GM19099 (cell line): ENCODE results near the gene STXBP4.

Experiments used
- POLR2A ChIP-seq: IDR thresholded peaks from 3 replicates; pipeline ENCODE4 v1.6.1; 2011; ENCODE audit warnings: low read depth; ENCODE audit not compliant: insufficient read length; ENCODE audit errors: extremely low read depth

Gene STXBP4

GRCh38 chr17:54990118-54990517, 21.6 kb downstream of the STXBP4 start:
- no peak for TF ChIP-seq POLR2A

DNA sequence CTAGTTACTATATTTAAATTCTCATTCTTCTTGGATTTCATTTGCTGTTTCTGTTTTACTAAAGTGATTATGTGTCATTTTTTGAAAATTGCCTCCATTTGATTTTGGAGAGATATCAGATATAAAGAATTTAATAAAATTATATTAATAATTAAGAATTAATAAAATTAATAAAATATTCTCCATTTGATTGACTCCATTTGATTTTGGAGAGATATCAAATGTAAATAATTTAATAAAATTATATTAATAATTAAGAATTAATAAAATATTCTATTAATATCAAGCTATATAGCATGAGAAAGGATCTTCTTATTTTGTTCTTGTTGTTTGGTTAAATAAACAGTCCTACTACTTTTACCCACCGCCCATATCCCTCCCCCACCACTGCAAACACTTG, 23.0 kb downstream of the STXBP4 start:
- no peak for TF ChIP-seq POLR2A

GRCh38 chr17:54992797-54993639, 24.5 kb downstream of the STXBP4 start:
- TF ChIP-seq POLR2A: no peak

DNA sequence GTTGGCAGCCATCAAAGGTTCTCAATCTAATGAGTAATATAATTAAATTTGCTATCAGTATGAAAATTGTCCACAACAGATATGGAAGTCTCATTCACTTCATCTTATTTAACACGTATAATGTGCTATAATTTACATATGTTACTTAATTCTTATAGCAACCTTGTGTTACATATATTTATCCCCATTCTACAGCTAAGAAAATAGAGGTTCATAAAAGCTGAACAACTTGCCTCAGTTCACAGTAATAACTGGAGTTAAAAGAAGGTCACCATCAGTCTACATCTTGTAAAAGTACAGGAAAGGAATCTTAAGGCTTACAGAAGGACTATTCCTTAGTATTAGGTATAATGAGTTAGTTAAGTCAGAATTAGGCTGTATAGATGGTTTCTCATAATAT, 27.9 kb downstream of the STXBP4 start:
- no peak for TF ChIP-seq POLR2A

GRCh38 chr17:55002458-55002857, 33.9 kb downstream of the STXBP4 start:
- no peak for TF ChIP-seq POLR2A

DNA sequence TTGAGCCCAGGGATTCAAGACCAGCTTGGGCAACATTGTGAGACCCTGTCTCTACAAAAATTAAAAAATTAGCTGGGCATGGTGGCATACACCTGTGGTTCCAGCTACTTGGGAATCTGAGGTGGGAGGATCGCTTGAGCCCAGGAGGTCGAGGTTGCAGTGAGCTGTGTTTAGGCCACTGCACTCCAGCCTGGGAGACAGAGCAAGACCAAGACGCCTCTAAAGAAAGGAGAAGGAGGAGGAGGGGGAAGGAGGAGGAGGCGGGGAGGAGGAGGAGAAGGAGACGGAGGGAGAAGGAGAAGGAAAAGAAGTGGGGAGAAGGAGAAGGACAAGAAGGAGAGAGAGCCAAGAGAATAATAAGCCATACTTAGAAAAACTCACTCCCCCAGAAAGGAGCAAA, 35.9 kb downstream of the STXBP4 start:
- no peak for TF ChIP-seq POLR2A

GRCh38 chr17:55005520-55005919, 37.0 kb downstream of the STXBP4 start:
- no peak for TF ChIP-seq POLR2A

DNA sequence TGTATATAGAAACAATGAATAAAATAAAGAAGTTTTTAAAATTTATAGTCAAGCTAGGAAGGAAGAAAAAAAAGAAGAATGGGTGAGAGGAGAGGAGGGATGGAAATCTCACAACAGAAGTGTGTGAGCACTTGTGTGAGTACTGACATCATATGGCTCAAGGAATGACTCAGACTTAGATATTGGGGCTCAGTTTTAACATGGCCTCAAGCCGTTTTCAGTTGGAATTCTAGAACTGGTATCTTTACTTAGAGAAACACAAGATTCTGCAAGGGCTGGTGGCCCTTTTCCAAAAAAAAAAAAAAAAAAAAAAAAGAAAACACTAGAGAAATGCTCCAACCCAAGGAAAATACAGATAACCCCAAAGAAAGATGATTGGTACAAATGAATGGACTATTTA, 55.1 kb downstream of the STXBP4 start:
- no peak for TF ChIP-seq POLR2A

- no peak for TF ChIP-seq POLR2A
These were observed 69.3 kb downstream of the STXBP4 start for GRCh38 chr17:55037828-55038227.

GRCh38 chr17:55038291-55038690, 69.7 kb downstream of the STXBP4 start:
- no peak for TF ChIP-seq POLR2A

- TF ChIP-seq POLR2A: no peak
These were observed 72.0 kb downstream of the STXBP4 start for GRCh38 chr17:55040611-55041010.

GRCh38 chr17:55053855-55054254, 85.3 kb downstream of the STXBP4 start:
- no peak for TF ChIP-seq POLR2A

DNA sequence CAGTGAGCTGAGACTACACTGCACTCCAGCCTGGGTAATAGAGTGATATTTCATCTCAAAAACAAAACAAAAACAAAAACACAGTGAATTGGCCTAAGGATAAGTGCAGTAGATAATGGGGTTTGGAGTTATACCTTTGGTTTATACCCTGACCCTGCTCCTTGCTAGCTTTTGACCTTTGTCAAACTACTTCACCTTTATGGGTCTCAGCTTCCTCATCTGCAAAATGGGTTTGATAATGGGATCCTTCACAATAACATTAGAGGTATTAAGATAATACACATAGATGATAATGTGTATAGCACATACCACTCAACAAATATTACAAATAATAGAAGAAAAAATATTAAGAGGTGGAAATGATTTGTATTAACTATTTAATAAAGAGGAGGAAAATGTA, 85.9 kb downstream of the STXBP4 start:
- TF ChIP-seq POLR2A: no peak

- TF ChIP-seq POLR2A: no peak
These were observed 88.0 kb downstream of the STXBP4 start for GRCh38 chr17:55056526-55056925.

- TF ChIP-seq POLR2A: no peak
These were observed 88.6 kb downstream of the STXBP4 start for GRCh38 chr17:55057184-55057583.

GRCh38 chr17:55059724-55060123, 91.2 kb downstream of the STXBP4 start:
- no peak for TF ChIP-seq POLR2A

GRCh38 chr17:55062921-55063320, 94.4 kb downstream of the STXBP4 start:
- no peak for TF ChIP-seq POLR2A
